Neural cell (in vitro differentiated cells): Measurements from ENCODE around the gene STIM1. TPM values are rescaled to one million over a fixed set of nuclear protein-coding genes. Genes with fewer than 3 reads are reported as not detected.

Source experiments
- H2AFZ ChIP-seq: fragments of 200-600, 300-800 bp; sonication (generic), shearing (Covaris generic); 2 replicates; pipeline ENCODE4 v1.6.0; 2014; ENCODE audit warnings: low read depth, mild to moderate bottlenecking, antibody characterized with exemption, low read length, moderate library complexity
- H3F3A ChIP-seq: fragments of 200-600 bp; shearing (Covaris generic); 2 replicates; pipeline ENCODE4 v1.6.1; 2016; ENCODE audit warnings: mild to moderate bottlenecking, moderate library complexity, mixed read lengths, antibody characterized with exemption, low read length; ENCODE audit not compliant: insufficient read depth, poor library complexity, severe bottlenecking
- H3K27ac ChIP-seq: fragments of 200-600, 300-800 bp; sonication (generic), shearing (Covaris generic); 2 replicates; pipeline ENCODE4 v1.5.1; 2014; ENCODE audit warnings: mild to moderate bottlenecking, low read length, moderate library complexity
- H3K27me3 ChIP-seq: fragments of 300-800, 200-600 bp; sonication (generic), shearing (Covaris generic); 2 replicates; pipeline ENCODE4 v1.6.0; 2014; ENCODE audit warnings: mild to moderate bottlenecking, low read depth, low read length, moderate library complexity; ENCODE audit not compliant: insufficient read depth
- H3K36me3 ChIP-seq: fragments of 300-800, 200-600 bp; sonication (generic), shearing (Covaris generic); 2 replicates; pipeline ENCODE4 v1.5.1; 2014; ENCODE audit warnings: mild to moderate bottlenecking, antibody characterized with exemption, low read length, moderate library complexity; ENCODE audit not compliant: insufficient read depth
- H3K4me2 ChIP-seq: fragments of 300-800, 200-600 bp; sonication (generic), shearing (Covaris generic); 2 replicates; pipeline ENCODE4 v1.6.0; 2014; ENCODE audit warnings: mild to moderate bottlenecking, low read length
- H3K4me3 ChIP-seq: fragments of 300-800, 200-600 bp; sonication (generic), shearing (Covaris generic); 2 replicates; pipeline ENCODE4 v1.5.1; 2014; ENCODE audit warnings: mild to moderate bottlenecking, low read length, moderate library complexity
- H3K79me2 ChIP-seq: fragments of 200-600 bp; shearing (Covaris generic); replicated peaks from 2 replicates; pipeline ENCODE4 v1.6.0; 2014; ENCODE audit warnings: mild to moderate bottlenecking, low read length, moderate library complexity; ENCODE audit not compliant: insufficient read depth
- H3K9ac ChIP-seq: fragments of 300-800, 200-600 bp; sonication (generic), shearing (Covaris generic); 2 replicates; pipeline ENCODE4 v1.6.1; 2016; ENCODE audit warnings: mild to moderate bottlenecking, low read length, mixed read lengths
- H3K9me2 ChIP-seq: fragments of 200-600 bp; shearing (Covaris generic); 2 replicates; pipeline ENCODE4 v1.6.1; 2016; ENCODE audit warnings: mild to moderate bottlenecking, low read length, mixed read lengths; ENCODE audit not compliant: insufficient read depth
- H3K9me3 ChIP-seq: fragments of 200-600, 300-800 bp; sonication (generic), shearing (Covaris generic); 2 replicates; pipeline ENCODE4 v1.6.1; 2016; ENCODE audit warnings: mild to moderate bottlenecking, mixed run types, low read length, moderate library complexity, mixed read lengths
- H4K20me1 ChIP-seq: fragments of 200-600 bp; shearing (Covaris generic); 2 replicates; pipeline ENCODE4 v1.6.1; 2016; ENCODE audit warnings: mild to moderate bottlenecking, mixed run types; ENCODE audit not compliant: insufficient read depth
- EP300 ChIP-seq: fragments of 450-650 bp; conservative IDR thresholded peaks from 2 replicates; pipeline ENCODE4 v1.6.1; 2014; ENCODE audit warnings: antibody characterized with exemption, mild to moderate bottlenecking, moderate library complexity; ENCODE audit not compliant: poor library complexity, severe bottlenecking
- EZH2 ChIP-seq: fragments of 200-600, 300-800 bp; shearing (Covaris generic), sonication (generic); IDR thresholded peaks from 2 replicates; pipeline ENCODE4 v1.6.1; 2014; ENCODE audit warnings: antibody characterized with exemption, low read length, borderline replicate concordance, mild to moderate bottlenecking; ENCODE audit not compliant: insufficient read depth, poor library complexity, severe bottlenecking
- MXI1 ChIP-seq: fragments of 450-650 bp; conservative IDR thresholded peaks from 2 replicates; pipeline ENCODE4 v1.6.1; 2014; ENCODE audit warnings: antibody characterized with exemption, mild to moderate bottlenecking; ENCODE audit not compliant: poor library complexity, severe bottlenecking
- POLR2AphosphoS5 ChIP-seq: IDR thresholded peaks from 2 replicates; pipeline ENCODE4 v1.6.1; 2012
- RAD21 ChIP-seq: fragments of 450-650 bp; conservative IDR thresholded peaks from 2 replicates; pipeline ENCODE4 v1.6.1; 2014; ENCODE audit warnings: antibody characterized with exemption, mild to moderate bottlenecking, moderate library complexity
- SMC3 ChIP-seq: fragments of 450-650 bp; conservative IDR thresholded peaks from 2 replicates; pipeline ENCODE4 v1.6.1; 2014; ENCODE audit warnings: antibody characterized with exemption, mild to moderate bottlenecking, moderate library complexity; ENCODE audit not compliant: poor library complexity
- TAF1 ChIP-seq: IDR thresholded peaks from 2 replicates; pipeline ENCODE4 v1.6.1; 2012; ENCODE audit warnings: low read depth
- polyA plus RNA-seq: library from polyadenylated mRNA; depleted of rRNA; stranded (reverse); fragments of >200 nt; gene quantifications from 2 replicates; pipeline ENCODE4 v1.2.3, GENCODE V29; 2014
- TF ChIP-seq, protein P1 (sequence below): fragments of 450-650 bp; IDR thresholded peaks from 2 replicates; pipeline ENCODE4 v1.5.1; 2014; ENCODE audit warnings: antibody characterized with exemption, mild to moderate bottlenecking, moderate library complexity; ENCODE audit not compliant: poor library complexity, severe bottlenecking
- TF ChIP-seq, protein P2 (sequence below): IDR thresholded peaks from 2 replicates; pipeline ENCODE4 v1.6.1; 2012; ENCODE audit warnings: borderline replicate concordance

STIM1 gene
- polyA plus RNA-seq, 1 donor from 2014 or later: 14.5 TPM

DNA sequence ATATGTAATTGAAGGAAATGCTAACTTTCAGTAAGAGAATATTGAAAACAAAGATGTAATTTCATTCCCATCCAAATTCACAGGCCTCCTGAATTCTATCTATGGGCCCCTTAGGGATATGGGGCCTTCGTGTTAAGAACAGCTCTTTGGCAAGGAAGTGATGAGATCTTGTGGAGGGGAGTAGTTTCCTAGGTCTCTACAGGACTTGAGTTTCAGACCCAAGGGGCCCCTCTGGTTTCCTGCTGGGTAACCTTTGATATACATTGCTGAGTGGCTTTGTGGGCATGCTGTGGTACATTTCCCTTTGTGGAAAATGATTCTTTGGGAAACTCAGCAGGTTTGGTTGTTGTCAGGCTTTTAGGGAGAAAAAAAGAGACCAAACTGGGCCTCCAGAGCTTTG lies 6.2 kb downstream of the STIM1 start:
- Histone ChIP-seq H3K27ac (no peak overlapping the region), H3K4me2 (no peak overlapping the region), H3F3A (no peaks in the 10 kb centered on the region), H3K9me3 (no peaks in the 10 kb centered on the region), H4K20me1 (no peaks in the 10 kb centered on the region), H3K79me2 (peaks cover 4% of the 10 kb centered on the region), H3K9me2 (no peaks in the 10 kb centered on the region), H3K27me3 (no peaks in the 10 kb centered on the region), H3K4me3 (no peak overlapping the region), H2AFZ (no peak overlapping the region), H3K36me3 (no peaks in the 10 kb centered on the region), H3K9ac (no peak overlapping the region)
- TF ChIP-seq RAD21: no peak
- TF ChIP-seq, protein P1, sequence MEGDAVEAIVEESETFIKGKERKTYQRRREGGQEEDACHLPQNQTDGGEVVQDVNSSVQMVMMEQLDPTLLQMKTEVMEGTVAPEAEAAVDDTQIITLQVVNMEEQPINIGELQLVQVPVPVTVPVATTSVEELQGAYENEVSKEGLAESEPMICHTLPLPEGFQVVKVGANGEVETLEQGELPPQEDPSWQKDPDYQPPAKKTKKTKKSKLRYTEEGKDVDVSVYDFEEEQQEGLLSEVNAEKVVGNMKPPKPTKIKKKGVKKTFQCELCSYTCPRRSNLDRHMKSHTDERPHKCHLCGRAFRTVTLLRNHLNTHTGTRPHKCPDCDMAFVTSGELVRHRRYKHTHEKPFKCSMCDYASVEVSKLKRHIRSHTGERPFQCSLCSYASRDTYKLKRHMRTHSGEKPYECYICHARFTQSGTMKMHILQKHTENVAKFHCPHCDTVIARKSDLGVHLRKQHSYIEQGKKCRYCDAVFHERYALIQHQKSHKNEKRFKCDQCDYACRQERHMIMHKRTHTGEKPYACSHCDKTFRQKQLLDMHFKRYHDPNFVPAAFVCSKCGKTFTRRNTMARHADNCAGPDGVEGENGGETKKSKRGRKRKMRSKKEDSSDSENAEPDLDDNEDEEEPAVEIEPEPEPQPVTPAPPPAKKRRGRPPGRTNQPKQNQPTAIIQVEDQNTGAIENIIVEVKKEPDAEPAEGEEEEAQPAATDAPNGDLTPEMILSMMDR: no peak

DNA sequence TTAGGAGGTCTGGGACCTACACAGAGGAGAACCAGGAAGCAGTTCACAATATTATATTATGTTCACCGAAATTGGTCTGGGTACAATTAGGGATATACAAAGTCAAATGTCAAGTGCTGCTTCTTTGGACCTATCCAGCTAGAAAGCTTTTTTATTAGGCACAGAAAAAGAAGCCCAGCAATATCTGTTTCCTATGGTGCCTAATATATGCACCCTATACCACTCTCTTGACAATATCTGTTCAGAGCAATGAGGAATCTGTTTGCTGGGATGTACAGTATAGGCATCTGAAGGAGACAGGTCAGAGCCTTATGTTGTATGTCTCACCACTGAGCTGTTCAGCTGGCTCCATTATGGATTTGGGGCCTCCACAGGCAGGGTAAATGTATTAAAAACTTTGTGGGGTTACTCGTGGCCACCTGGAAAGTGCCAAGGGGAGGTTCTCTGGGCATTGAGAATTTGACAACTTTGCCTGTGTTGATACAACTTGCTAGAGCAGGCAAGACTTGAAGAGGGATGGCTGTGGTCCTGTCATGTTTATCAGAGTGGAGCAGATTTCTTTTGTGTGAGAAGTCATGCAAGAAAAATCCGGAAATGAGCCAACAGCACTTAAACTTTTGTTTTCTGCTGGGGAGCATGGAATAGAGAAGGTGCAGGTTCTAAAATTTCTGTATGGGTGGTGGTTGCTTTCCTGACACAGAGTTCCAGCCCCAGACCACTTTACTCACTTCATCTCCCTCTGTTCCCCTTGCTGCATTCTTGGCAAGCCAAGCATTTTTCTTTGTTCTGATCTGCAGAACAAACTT lies 10.1 kb downstream of the STIM1 start:
- Histone ChIP-seq H3K9me2 (no peaks in the 10 kb centered on the region), H3K79me2 (no peaks in the 10 kb centered on the region), H3K27me3 (no peaks in the 10 kb centered on the region), H3F3A (no peaks in the 10 kb centered on the region), H3K36me3 (no peaks in the 10 kb centered on the region), H4K20me1 (no peaks in the 10 kb centered on the region), H3K9ac (no peak overlapping the region), H3K4me3 (no peak overlapping the region), H2AFZ (no peak overlapping the region), H3K4me2 (no peak overlapping the region), H3K9me3 (no peaks in the 10 kb centered on the region), H3K27ac (no peak overlapping the region)
- no peak for TF ChIP-seq EP300
- no peak for TF ChIP-seq RAD21
- TF ChIP-seq TAF1: no peak
- TF ChIP-seq SMC3: no peak
- no peak for TF ChIP-seq POLR2AphosphoS5
- TF ChIP-seq, protein P1: no peak
- no peak for TF ChIP-seq EZH2
- TF ChIP-seq, protein P2, sequence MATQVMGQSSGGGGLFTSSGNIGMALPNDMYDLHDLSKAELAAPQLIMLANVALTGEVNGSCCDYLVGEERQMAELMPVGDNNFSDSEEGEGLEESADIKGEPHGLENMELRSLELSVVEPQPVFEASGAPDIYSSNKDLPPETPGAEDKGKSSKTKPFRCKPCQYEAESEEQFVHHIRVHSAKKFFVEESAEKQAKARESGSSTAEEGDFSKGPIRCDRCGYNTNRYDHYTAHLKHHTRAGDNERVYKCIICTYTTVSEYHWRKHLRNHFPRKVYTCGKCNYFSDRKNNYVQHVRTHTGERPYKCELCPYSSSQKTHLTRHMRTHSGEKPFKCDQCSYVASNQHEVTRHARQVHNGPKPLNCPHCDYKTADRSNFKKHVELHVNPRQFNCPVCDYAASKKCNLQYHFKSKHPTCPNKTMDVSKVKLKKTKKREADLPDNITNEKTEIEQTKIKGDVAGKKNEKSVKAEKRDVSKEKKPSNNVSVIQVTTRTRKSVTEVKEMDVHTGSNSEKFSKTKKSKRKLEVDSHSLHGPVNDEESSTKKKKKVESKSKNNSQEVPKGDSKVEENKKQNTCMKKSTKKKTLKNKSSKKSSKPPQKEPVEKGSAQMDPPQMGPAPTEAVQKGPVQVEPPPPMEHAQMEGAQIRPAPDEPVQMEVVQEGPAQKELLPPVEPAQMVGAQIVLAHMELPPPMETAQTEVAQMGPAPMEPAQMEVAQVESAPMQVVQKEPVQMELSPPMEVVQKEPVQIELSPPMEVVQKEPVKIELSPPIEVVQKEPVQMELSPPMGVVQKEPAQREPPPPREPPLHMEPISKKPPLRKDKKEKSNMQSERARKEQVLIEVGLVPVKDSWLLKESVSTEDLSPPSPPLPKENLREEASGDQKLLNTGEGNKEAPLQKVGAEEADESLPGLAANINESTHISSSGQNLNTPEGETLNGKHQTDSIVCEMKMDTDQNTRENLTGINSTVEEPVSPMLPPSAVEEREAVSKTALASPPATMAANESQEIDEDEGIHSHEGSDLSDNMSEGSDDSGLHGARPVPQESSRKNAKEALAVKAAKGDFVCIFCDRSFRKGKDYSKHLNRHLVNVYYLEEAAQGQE: no peak
- TF ChIP-seq MXI1: no peak
